ENCODE results near the gene CABLES2. TPM values are rescaled to one million over a fixed set of nuclear protein-coding genes. Genes with fewer than 3 reads are reported as not detected.

The CABLES2 gene
- total RNA-seq, 1 donor from 2014 or later = 6.9 TPM

- H3K4me3 ChIP-seq (ENCODE audit: low read depth, low read length) = peak within 1 kb of the TSS; percentile 99
- H3K27me3 ChIP-seq (ENCODE audit: control insufficient read depth, insufficient read depth, low read length) = no peaks in the 10 kb centered on the region
- no peak for DNase-seq (ENCODE audit: low read depth)
- peaks cover 1% of the 10 kb centered on the region for H3K36me3 ChIP-seq (ENCODE audit: control insufficient read depth, insufficient read depth, low read length)
- TF ChIP-seq CTCF (IDR thresholded peaks at IDR 0.05; ENCODE audit: insufficient read depth, low read length, poor library complexity, severe bottlenecking) = no peak
Measured at GRCh38 chr20:62386383-62387218, 20.5 kb downstream of the CABLES2 start, which contains the start of gene RPS21. TSS of gene RPS21 (plus strand) at chr20:62387103. CDS start at chr20:62387339, 236 bp downstream.

GRCh38 chr20:62382306-62383198 lies 24.5 kb downstream of the CABLES2 start:
- peak; percentile 98 for TF ChIP-seq CTCF (IDR thresholded peaks at IDR 0.05; ENCODE audit: insufficient read depth, low read length, poor library complexity, severe bottlenecking)
- Histone ChIP-seq H3K27me3 (ENCODE audit: control insufficient read depth, insufficient read depth, low read length) (no peaks in the 10 kb centered on the region), H3K4me3 (ENCODE audit: low read depth, low read length) (no peak overlapping the region), H3K36me3 (ENCODE audit: control insufficient read depth, insufficient read depth, low read length) (no peaks in the 10 kb centered on the region)
- no peak for DNase-seq (ENCODE audit: low read depth)

GRCh38 chr20:62381842-62382241 lies 25.2 kb downstream of the CABLES2 start:
- no peaks in the 10 kb centered on the region for H3K36me3 ChIP-seq (ENCODE audit: control insufficient read depth, insufficient read depth, low read length)
- no peaks in the 10 kb centered on the region for H3K27me3 ChIP-seq (ENCODE audit: control insufficient read depth, insufficient read depth, low read length)
- no peak overlapping the region for H3K4me3 ChIP-seq (ENCODE audit: low read depth, low read length)
- no peak for TF ChIP-seq CTCF (IDR thresholded peaks at IDR 0.05; ENCODE audit: insufficient read depth, low read length, poor library complexity, severe bottlenecking)
- DNase-seq (ENCODE audit: low read depth) = no peak

- Histone ChIP-seq H3K27me3 (ENCODE audit: control insufficient read depth, insufficient read depth, low read length) (no peaks in the 10 kb centered on the region), H3K4me3 (ENCODE audit: low read depth, low read length) (no peak overlapping the region), H3K36me3 (ENCODE audit: control insufficient read depth, insufficient read depth, low read length) (no peaks in the 10 kb centered on the region)
- DNase-seq (ENCODE audit: low read depth) = no peak
- no peak for TF ChIP-seq CTCF (IDR thresholded peaks at IDR 0.05; ENCODE audit: insufficient read depth, low read length, poor library complexity, severe bottlenecking)
Measured at GRCh38 chr20:62381202-62381797, 25.8 kb downstream of the CABLES2 start.

GRCh38 chr20:62378215-62378614 lies 28.9 kb downstream of the CABLES2 start:
- Histone ChIP-seq H3K36me3 (ENCODE audit: control insufficient read depth, insufficient read depth, low read length) (no peaks in the 10 kb centered on the region), H3K4me3 (ENCODE audit: low read depth, low read length) (no peak overlapping the region), H3K27me3 (ENCODE audit: control insufficient read depth, insufficient read depth, low read length) (no peaks in the 10 kb centered on the region)
- TF ChIP-seq CTCF (IDR thresholded peaks at IDR 0.05; ENCODE audit: insufficient read depth, low read length, poor library complexity, severe bottlenecking) = no peak
- DNase-seq (ENCODE audit: low read depth) = no peak
